HEK293 (cell line): ENCODE measurements around the gene AIRE.
A peak's percentile ranks its signal among the peaks of the same experiment; 100 is the strongest.

Experiments used
- CTCF ChIA-PET: fragments of 350-600 bp; formaldehyde crosslinking; extraction: SDS; loops from one replicate; lab custom pipeline; 2021; ENCODE audit warnings: antibody characterized with exemption; lab: Yijun Ruan, JAX
- POLR2A ChIA-PET: fragments of 300-600 bp; formaldehyde crosslinking; extraction: SDS; loops from one replicate; lab custom pipeline; 2020; ENCODE audit warnings: antibody characterized with exemption, inconsistent platforms; lab: Yijun Ruan, JAX
- H3K27ac ChIP-seq: fragments of 200-500 bp; sonication (Bioruptor generic); 2 replicates; pipeline ENCODE4 v1.5.1; 2014; ENCODE audit warnings: low read depth, low read length, control low read depth, inconsistent platforms; ENCODE audit errors: extremely low read depth
- H3K36me3 ChIP-seq, 2 experiments: fragments of 200-500 bp in 1 of 2; sonication (Bioruptor generic) in 1 of 2; 1 replicate in 1 of 2; 2 replicates in 1 of 2; pipeline ENCODE4 v1.5.1; 2014 to 2017; ENCODE audit warnings: inconsistent platforms in 2 of 2, low read length in 2 of 2; ENCODE audit not compliant: control insufficient read depth in 2 of 2, insufficient read depth in 1 of 2
- H3K4me1 ChIP-seq: fragments of 200-500 bp; sonication (Bioruptor generic); 2 replicates; pipeline ENCODE4 v1.5.1; 2014; ENCODE audit warnings: mild to moderate bottlenecking, low read length, inconsistent platforms; ENCODE audit not compliant: control insufficient read depth, insufficient read depth
- H3K4me3 ChIP-seq: 2 replicates; pipeline ENCODE4 v1.5.1; 2011; ENCODE audit warnings: low read depth, mild to moderate bottlenecking, control low read depth, low read length, moderate library complexity
- H3K9me3 ChIP-seq: fragments of 200-500 bp; sonication (Bioruptor generic); 2 replicates; pipeline ENCODE4 v1.5.1; 2014; ENCODE audit warnings: low read depth, low read length, inconsistent platforms; ENCODE audit not compliant: control insufficient read depth, insufficient read depth
- EGR2 ChIP-seq: fragments of 450-650 bp; formaldehyde crosslinking; IDR thresholded peaks from 2 replicates; pipeline ENCODE4 v1.5.1; 2016; ENCODE audit warnings: low read depth, missing biosample characterization, missing genetic modification characterization
- GFI1B ChIP-seq: fragments of 450-650 bp; formaldehyde crosslinking; IDR thresholded peaks from 2 replicates; pipeline ENCODE4 v1.5.1; 2016; ENCODE audit warnings: missing biosample characterization, missing genetic modification characterization
- KLF1 ChIP-seq: fragments of 450-650 bp; formaldehyde crosslinking; IDR thresholded peaks from 2 replicates; pipeline ENCODE4 v1.5.1; 2016; ENCODE audit warnings: missing biosample characterization, missing genetic modification characterization
- MYNN ChIP-seq: fragments of 450-650 bp; formaldehyde crosslinking; IDR thresholded peaks from 2 replicates; pipeline ENCODE4 v1.5.1; 2016; ENCODE audit warnings: missing biosample characterization, missing genetic modification characterization, borderline replicate concordance
- SETDB1 ChIP-seq: IDR thresholded peaks from one replicate; pipeline ENCODE4 v1.6.1; 2017; ENCODE audit warnings: mild to moderate bottlenecking, low read length, moderate library complexity, mixed read lengths; ENCODE audit not compliant: insufficient read length
- ZFHX2 ChIP-seq: fragments of 450-650 bp; formaldehyde crosslinking; conservative IDR thresholded peaks from 2 replicates; pipeline ENCODE4 v1.5.1; 2016; ENCODE audit warnings: missing biosample characterization, missing genetic modification characterization
- ZFP37 ChIP-seq: fragments of 450-650 bp; formaldehyde crosslinking; IDR thresholded peaks from 2 replicates; pipeline ENCODE4 v1.5.1; 2016; ENCODE audit warnings: missing biosample characterization, missing genetic modification characterization
- ZNF274 ChIP-seq, 2 experiments: fragments of 200-500 bp in 1 of 2; fragments of 450-650 bp in 1 of 2; sonication (Bioruptor generic) in 1 of 2; formaldehyde crosslinking in 1 of 2; IDR thresholded peaks; 2 replicates each; pipeline versions ENCODE4 v1.5.1 to v1.6.1; 2014 to 2016; ENCODE audit warnings: borderline replicate concordance in 1 of 2, inconsistent platforms in 1 of 2, low read length in 1 of 2, missing biosample characterization in 1 of 2, missing genetic modification characterization in 1 of 2
- ZNF335 ChIP-seq: fragments of 450-650 bp; formaldehyde crosslinking; conservative IDR thresholded peaks from 2 replicates; pipeline ENCODE4 v1.5.1; 2016; ENCODE audit warnings: missing biosample characterization, missing genetic modification characterization
- ZNF354C ChIP-seq: fragments of 450-650 bp; formaldehyde crosslinking; IDR thresholded peaks from 2 replicates; pipeline ENCODE4 v1.5.1; 2016; ENCODE audit warnings: missing biosample characterization, missing genetic modification characterization, low read depth, borderline replicate concordance
- ZNF426 ChIP-seq: fragments of 450-650 bp; formaldehyde crosslinking; IDR thresholded peaks from 2 replicates; pipeline ENCODE4 v1.5.1; 2017; ENCODE audit warnings: missing biosample characterization, missing genetic modification characterization, mild to moderate bottlenecking, inconsistent platforms, moderate library complexity
- ZNF549 ChIP-seq: fragments of 450-650 bp; IDR thresholded peaks from 2 replicates; pipeline ENCODE4 v1.5.1; 2018; ENCODE audit warnings: missing biosample characterization, missing genetic modification characterization, mild to moderate bottlenecking, inconsistent platforms, moderate library complexity
- ZNF555 ChIP-seq: fragments of 450-650 bp; formaldehyde crosslinking; conservative IDR thresholded peaks from 2 replicates; pipeline ENCODE4 v1.5.1; 2017; ENCODE audit warnings: missing biosample characterization, mild to moderate bottlenecking, missing genetic modification characterization, inconsistent platforms
- ZNF558 ChIP-seq: fragments of 450-650 bp; formaldehyde crosslinking; IDR thresholded peaks from 2 replicates; pipeline ENCODE4 v1.5.1; 2016; ENCODE audit warnings: missing biosample characterization, missing genetic modification characterization
- ZNF560 ChIP-seq: fragments of 450-650 bp; formaldehyde crosslinking; IDR thresholded peaks from 2 replicates; pipeline ENCODE4 v1.5.1; 2017; ENCODE audit warnings: missing biosample characterization, missing genetic modification characterization, borderline replicate concordance
- ZNF670 ChIP-seq: fragments of 450-650 bp; formaldehyde crosslinking; IDR thresholded peaks from 2 replicates; pipeline ENCODE4 v1.5.1; 2016; ENCODE audit warnings: missing biosample characterization, missing genetic modification characterization, low read depth
- ZNF747 ChIP-seq: fragments of 450-650 bp; formaldehyde crosslinking; IDR thresholded peaks from 2 replicates; pipeline ENCODE4 v1.5.1; 2016; ENCODE audit warnings: missing biosample characterization, missing genetic modification characterization
- ZNF837 ChIP-seq: fragments of 450-650 bp; formaldehyde crosslinking; IDR thresholded peaks from 2 replicates; pipeline ENCODE4 v1.5.1; 2016; ENCODE audit warnings: missing biosample characterization, missing genetic modification characterization
- TF ChIP-seq, protein P1 (sequence below): fragments of 450-650 bp; formaldehyde crosslinking; optimal IDR thresholded peaks from 2 replicates; pipeline ENCODE3; 2016; ENCODE audit warnings: missing biosample characterization, mild to moderate bottlenecking, missing genetic modification characterization
- TF ChIP-seq, protein P2 (sequence below): fragments of 450-650 bp; formaldehyde crosslinking; IDR thresholded peaks from 2 replicates; pipeline ENCODE4 v1.5.1; 2017; ENCODE audit warnings: missing biosample characterization, missing genetic modification characterization
- TF ChIP-seq, protein P3 (sequence below): fragments of 450-650 bp; formaldehyde crosslinking; IDR thresholded peaks from 2 replicates; pipeline ENCODE4 v1.5.1; 2016; ENCODE audit warnings: missing biosample characterization, missing genetic modification characterization
- TF ChIP-seq, protein P4 (sequence below): fragments of 450-650 bp; formaldehyde crosslinking; IDR thresholded peaks from 2 replicates; pipeline ENCODE4 v1.5.0; 2017; ENCODE audit warnings: missing biosample characterization, missing genetic modification characterization, borderline replicate concordance

Gene AIRE

DNA sequence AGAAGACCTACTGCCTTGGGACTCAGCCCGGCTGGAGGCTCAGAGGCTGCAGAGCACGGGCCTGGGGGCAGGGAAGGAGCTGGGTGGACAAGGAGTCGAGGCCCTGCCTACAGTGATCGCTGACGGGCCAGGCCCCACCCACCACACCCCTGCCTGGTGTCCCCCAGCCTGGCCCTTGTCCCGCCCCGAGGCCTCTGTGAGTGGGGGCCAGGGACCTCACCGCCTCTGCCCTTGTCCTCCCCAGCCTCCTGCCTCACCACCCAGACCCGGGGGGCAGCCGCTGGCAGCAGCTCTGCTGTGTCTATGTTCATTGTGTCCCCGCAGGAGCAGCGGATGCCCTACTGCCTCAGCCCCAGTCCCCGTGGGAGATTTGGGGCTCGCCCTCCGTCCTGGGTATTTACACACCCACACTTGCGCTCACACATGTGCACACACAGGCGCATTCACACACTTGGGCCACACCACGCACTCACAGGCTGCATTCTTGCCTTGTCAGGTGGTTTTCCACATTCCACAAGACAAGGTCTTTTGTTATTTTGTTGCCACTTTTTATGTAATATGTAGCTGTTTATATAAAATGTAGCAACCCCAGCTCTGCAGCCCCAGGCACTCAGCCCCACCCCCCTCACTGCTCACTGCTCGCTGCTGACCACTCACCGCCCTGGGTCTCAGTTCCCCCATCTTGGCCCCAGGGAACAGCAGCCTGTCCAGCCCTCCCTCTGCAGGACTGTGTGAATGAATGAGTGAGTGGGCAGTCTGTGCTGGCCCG is 21.4 kb downstream of the AIRE start:
- H3K9me3 ChIP-seq, result no peaks in the 10 kb centered on the region
- CTCF ChIA-PET, result interaction anchor here (0.6 kb wide), 1 partner anchor 246 kb away, joined by 3 read pairs; no protein-coding TSS in a partner anchor

DNA sequence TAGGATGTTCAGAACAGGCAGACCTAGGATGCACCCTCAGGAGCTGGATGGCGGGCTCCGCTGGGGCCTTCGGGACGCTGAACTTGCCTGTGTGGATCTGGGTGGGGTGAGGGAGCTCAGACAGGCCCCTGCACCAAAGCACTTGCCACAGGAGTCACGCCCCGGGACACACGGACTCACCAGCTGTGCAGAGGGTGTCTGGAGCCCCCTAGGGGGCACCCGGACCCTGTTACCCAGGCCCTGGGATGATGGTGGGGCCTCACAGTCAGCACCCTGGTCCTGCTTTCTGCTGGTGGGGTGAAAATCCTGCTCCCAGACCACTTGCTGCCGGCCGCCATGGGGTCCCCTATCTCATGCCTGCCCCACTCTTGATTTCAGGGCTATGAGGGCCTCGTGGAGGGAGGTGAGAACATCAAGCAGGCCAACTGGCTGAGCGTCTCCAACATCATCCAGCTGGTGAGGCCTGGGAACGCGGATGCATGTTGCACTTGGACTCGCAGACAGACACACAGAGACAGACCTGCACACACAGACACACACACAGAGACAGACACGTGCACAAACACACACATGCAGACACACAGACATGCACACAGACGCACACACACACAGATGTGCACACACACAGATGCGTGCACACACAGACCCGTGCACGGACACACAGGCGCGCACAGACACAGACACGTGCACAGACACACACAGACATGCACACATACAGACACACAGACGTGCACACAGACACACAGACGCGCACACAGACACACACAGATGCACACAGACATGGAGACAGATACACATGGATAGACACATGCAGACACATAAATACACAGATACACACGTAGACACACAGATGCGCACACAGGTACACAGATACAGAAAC is 25.2 kb downstream of the AIRE start:
- Histone ChIP-seq H3K9me3 (no peaks in the 10 kb centered on the region), H3K27ac (no peak overlapping the region), H3K36me3 (peaks cover 5 to 87% of the 10 kb centered on the region in 2 experiments; a peak in 2 of 3 replicates), H3K4me3 (no peak overlapping the region), H3K4me1 (no peaks in the 10 kb centered on the region)
- TF ChIP-seq ZNF354C (tag by site-specific recombination) (no peak), ZNF274 (IDR thresholded peaks at IDR 0.05; ENCODE audit: low read length) (no peak), ZNF274 (tag by site-specific recombination; IDR thresholded peaks at IDR 0.05; ENCODE audit: borderline replicate concordance) (no peak), GFI1B (tag by site-specific recombination) (no peak), ZNF560 (tag by site-specific recombination) (no peak), ZNF549 (tag by site-specific recombination) (no peak)
- TF ChIP-seq, protein P1, sequence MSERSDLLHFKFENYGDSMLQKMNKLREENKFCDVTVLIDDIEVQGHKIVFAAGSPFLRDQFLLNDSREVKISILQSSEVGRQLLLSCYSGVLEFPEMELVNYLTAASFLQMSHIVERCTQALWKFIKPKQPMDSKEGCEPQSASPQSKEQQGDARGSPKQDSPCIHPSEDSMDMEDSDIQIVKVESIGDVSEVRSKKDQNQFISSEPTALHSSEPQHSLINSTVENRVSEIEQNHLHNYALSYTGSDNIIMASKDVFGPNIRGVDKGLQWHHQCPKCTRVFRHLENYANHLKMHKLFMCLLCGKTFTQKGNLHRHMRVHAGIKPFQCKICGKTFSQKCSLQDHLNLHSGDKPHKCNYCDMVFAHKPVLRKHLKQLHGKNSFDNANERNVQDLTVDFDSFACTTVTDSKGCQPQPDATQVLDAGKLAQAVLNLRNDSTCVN (tag by site-specific recombination), result peak; percentile 16
- TF ChIP-seq, protein P2, sequence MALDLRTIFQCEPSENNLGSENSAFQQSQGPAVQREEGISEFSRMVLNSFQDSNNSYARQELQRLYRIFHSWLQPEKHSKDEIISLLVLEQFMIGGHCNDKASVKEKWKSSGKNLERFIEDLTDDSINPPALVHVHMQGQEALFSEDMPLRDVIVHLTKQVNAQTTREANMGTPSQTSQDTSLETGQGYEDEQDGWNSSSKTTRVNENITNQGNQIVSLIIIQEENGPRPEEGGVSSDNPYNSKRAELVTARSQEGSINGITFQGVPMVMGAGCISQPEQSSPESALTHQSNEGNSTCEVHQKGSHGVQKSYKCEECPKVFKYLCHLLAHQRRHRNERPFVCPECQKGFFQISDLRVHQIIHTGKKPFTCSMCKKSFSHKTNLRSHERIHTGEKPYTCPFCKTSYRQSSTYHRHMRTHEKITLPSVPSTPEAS (tag by site-specific recombination), result peak; percentile 80
- TF ChIP-seq, protein P3, sequence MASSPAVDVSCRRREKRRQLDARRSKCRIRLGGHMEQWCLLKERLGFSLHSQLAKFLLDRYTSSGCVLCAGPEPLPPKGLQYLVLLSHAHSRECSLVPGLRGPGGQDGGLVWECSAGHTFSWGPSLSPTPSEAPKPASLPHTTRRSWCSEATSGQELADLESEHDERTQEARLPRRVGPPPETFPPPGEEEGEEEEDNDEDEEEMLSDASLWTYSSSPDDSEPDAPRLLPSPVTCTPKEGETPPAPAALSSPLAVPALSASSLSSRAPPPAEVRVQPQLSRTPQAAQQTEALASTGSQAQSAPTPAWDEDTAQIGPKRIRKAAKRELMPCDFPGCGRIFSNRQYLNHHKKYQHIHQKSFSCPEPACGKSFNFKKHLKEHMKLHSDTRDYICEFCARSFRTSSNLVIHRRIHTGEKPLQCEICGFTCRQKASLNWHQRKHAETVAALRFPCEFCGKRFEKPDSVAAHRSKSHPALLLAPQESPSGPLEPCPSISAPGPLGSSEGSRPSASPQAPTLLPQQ (tag by site-specific recombination), result no peak
- CTCF ChIA-PET, result interaction anchor here (0.5 kb wide), 1 partner anchor 43 kb away, joined by 3 read pairs; no protein-coding TSS in a partner anchor
- POLR2A ChIA-PET, result no interaction called here

More for the DNA sequence above, 21.4 kb downstream of the AIRE start:
- Histone ChIP-seq H3K4me3 (no peak overlapping the region), H3K27ac (no peak overlapping the region), H3K36me3 (peaks cover 5 to 52% of the 10 kb centered on the region in 2 experiments; a peak in 2 of 3 replicates), H3K4me1 (no peaks in the 10 kb centered on the region)
- TF ChIP-seq EGR2, result peak; percentile 66
- peak; percentile 84 for TF ChIP-seq KLF1 (tag by site-specific recombination)
- no peak for TF ChIP-seq ZNF670 (tag by site-specific recombination)
- TF ChIP-seq ZFHX2, result peak; percentile 42; the same call in 1 of the 2 replicates
- POLR2A ChIA-PET, result interaction anchor here (1.6 kb wide), 1 partner anchor 27 kb away, joined by 3 read pairs; no protein-coding TSS in a partner anchor

DNA sequence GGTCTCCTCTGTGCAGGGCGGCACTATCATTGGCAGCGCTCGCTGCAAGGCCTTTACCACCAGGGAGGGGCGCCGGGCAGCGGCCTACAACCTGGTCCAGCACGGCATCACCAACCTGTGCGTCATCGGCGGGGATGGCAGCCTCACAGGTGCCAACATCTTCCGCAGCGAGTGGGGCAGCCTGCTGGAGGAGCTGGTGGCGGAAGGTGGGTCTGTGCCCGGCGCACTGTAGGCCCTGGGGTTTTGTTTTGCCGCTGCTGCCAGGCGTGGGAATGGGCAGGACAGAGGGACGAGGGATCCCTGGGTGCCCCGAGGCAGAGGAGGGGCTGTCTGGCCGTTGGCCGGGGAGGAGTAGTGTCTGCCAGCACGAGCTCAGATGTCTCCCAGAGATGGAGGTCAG is 26.4 kb downstream of the AIRE start:
- POLR2A ChIA-PET, result no interaction called here
- Histone ChIP-seq H3K4me1 (no peaks in the 10 kb centered on the region), H3K9me3 (no peaks in the 10 kb centered on the region), H3K36me3 (peaks cover 8 to 92% of the 10 kb centered on the region in 2 experiments; a peak in 2 of 3 replicates), H3K4me3 (no peak overlapping the region), H3K27ac (no peak overlapping the region)
- CTCF ChIA-PET, result no interaction called here
- TF ChIP-seq ZNF747 (tag by site-specific recombination) (no peak), ZFP37 (tag by site-specific recombination) (no peak), ZNF555 (tag by site-specific recombination) (no peak), MYNN (no peak), SETDB1 (no peak), ZNF426 (no peak), ZNF837 (no peak), ZNF558 (tag by site-specific recombination) (no peak), ZNF335 (no peak)
- TF ChIP-seq, protein P4, sequence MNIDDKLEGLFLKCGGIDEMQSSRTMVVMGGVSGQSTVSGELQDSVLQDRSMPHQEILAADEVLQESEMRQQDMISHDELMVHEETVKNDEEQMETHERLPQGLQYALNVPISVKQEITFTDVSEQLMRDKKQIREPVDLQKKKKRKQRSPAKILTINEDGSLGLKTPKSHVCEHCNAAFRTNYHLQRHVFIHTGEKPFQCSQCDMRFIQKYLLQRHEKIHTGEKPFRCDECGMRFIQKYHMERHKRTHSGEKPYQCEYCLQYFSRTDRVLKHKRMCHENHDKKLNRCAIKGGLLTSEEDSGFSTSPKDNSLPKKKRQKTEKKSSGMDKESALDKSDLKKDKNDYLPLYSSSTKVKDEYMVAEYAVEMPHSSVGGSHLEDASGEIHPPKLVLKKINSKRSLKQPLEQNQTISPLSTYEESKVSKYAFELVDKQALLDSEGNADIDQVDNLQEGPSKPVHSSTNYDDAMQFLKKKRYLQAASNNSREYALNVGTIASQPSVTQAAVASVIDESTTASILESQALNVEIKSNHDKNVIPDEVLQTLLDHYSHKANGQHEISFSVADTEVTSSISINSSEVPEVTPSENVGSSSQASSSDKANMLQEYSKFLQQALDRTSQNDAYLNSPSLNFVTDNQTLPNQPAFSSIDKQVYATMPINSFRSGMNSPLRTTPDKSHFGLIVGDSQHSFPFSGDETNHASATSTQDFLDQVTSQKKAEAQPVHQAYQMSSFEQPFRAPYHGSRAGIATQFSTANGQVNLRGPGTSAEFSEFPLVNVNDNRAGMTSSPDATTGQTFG, result no peak
